HepG2 (cell line): ENCODE measurements around the gene ZBTB7B. TPM values are rescaled to one million over a fixed set of nuclear protein-coding genes. Genes with fewer than 3 reads are reported as not detected.

Source experiments
- ATAC-seq: fragments of 200-7000 bp; cut with Tn5 transposase; 3 replicates; pipeline ENCODE4 v1.9.1; 2020; ENCODE audit warnings: mild to moderate bottlenecking, moderate library complexity
- BruUV-seq: library from RNA; stranded (reverse); fragments of 400-500 nt; replicated peaks from 2 replicates; lab custom pipeline; 2021; lab: Mats Ljungman, UMichigan
- CTCF ChIA-PET: fragments of 300-600 bp; formaldehyde crosslinking; extraction: SDS; loops from one replicate; lab custom pipeline; 2021; ENCODE audit warnings: low total read pairs, inconsistent platforms, low intra/inter-chr PET ratio; lab: Yijun Ruan, JAX
- POLR2A ChIA-PET: fragments of 350-600 bp; sonication (Branson Sonifier 250); formaldehyde crosslinking; loops from one replicate; lab custom pipeline; 2020; ENCODE audit warnings: antibody characterized with exemption, inconsistent platforms; lab: Yijun Ruan, JAX
- DNase-seq: peaks from one replicate; pipeline ENCODE4 v3.0.0-alpha.2; 2015; ENCODE audit warnings: low spot score
- FAIRE-seq: peaks from 3 replicates; lab custom pipeline; 2011; peaks lifted over from hg19 to GRCh38; lab: Jason Lieb, UNC
- H2AFZ ChIP-seq: one replicate; pipeline ENCODE4 v1.6.1; 2011; ENCODE audit warnings: low read length, inconsistent platforms
- H3K27ac ChIP-seq: fragments of 300-600 bp; 3 replicates; pipeline ENCODE4 v1.8.0; 2011; ENCODE audit warnings: mixed run types, mild to moderate bottlenecking, mixed read lengths, low read length, inconsistent platforms; ENCODE audit not compliant: insufficient read depth; ENCODE audit errors: extremely low read length
- H3K27me3 ChIP-seq, 2 experiments: fragments of 200-600 bp in 1 of 2; 2 replicates in 1 of 2; 3 replicates in 1 of 2; pipeline versions ENCODE4 v1.6.0 to v1.8.0; 2011; ENCODE audit warnings: low read length in 2 of 2, mild to moderate bottlenecking in 2 of 2, moderate library complexity in 2 of 2, inconsistent platforms in 1 of 2; ENCODE audit not compliant: insufficient read depth in 2 of 2, control insufficient read depth in 1 of 2
- H3K36me3 ChIP-seq, 2 experiments: fragments of 200-600 bp in 1 of 2; replicated peaks in 1 of 2; 2 replicates in 1 of 2; 3 replicates in 1 of 2; pipeline versions ENCODE4 v1.5.1 to v1.8.0; 2011; ENCODE audit warnings: low read length in 2 of 2, inconsistent platforms in 1 of 2; ENCODE audit not compliant: insufficient read depth in 2 of 2, control insufficient read depth in 1 of 2
- H3K4me1 ChIP-seq: 2 replicates; pipeline ENCODE4 v1.5.1; 2012; ENCODE audit warnings: low read length, inconsistent platforms; ENCODE audit not compliant: insufficient read depth
- H3K4me2 ChIP-seq: 2 replicates; pipeline ENCODE4 v1.6.0; 2011; ENCODE audit warnings: low read depth, low read length, inconsistent platforms
- H3K4me3 ChIP-seq, 3 experiments: fragments of 200-600 bp in 1 of 3; sonication (generic), shearing (Covaris generic) in 1 of 3; replicated peaks in 1 of 3; 2 replicates each; pipeline ENCODE4 v1.5.1; 2011 to 2016; ENCODE audit warnings: low read length in 3 of 3, inconsistent platforms in 2 of 3, low read depth in 2 of 3, mild to moderate bottlenecking in 2 of 3, control low read depth in 1 of 3, mixed read lengths in 1 of 3; ENCODE audit not compliant: insufficient read depth in 1 of 3
- H3K79me2 ChIP-seq: one replicate; pipeline ENCODE4 v1.6.1; 2011; ENCODE audit warnings: low read length, inconsistent platforms; ENCODE audit not compliant: insufficient read depth
- H3K9ac ChIP-seq: 2 replicates; pipeline ENCODE4 v1.6.0; 2011; ENCODE audit warnings: mild to moderate bottlenecking, low read depth, low read length, inconsistent platforms; ENCODE audit not compliant: insufficient read depth
- H3K9me3 ChIP-seq: 2 replicates; pipeline ENCODE4 v1.5.1; 2012; ENCODE audit warnings: mild to moderate bottlenecking, low read length
- H4K20me1 ChIP-seq: 2 replicates; pipeline ENCODE4 v1.6.0; 2011; ENCODE audit warnings: inconsistent platforms, mild to moderate bottlenecking, low read length, moderate library complexity; ENCODE audit not compliant: insufficient read depth
- CREB1 ChIP-seq, 2 experiments: fragments of 450-650 bp in 1 of 2; IDR thresholded peaks; 2 replicates each; pipeline ENCODE4 v1.6.1; 2016 to 2017; ENCODE audit warnings: control low read depth in 1 of 2, mild to moderate bottlenecking in 1 of 2, missing compliant biosample characterization in 1 of 2, missing genetic modification characterization in 1 of 2
- DMAP1 ChIP-seq: IDR thresholded peaks from 2 replicates; pipeline ENCODE4 v1.6.1; 2016
- DNMT3B ChIP-seq: conservative IDR thresholded peaks from 2 replicates; pipeline ENCODE4 v1.6.1; 2016; ENCODE audit warnings: missing biosample characterization, control low read depth
- ELF3 ChIP-seq: IDR thresholded peaks from 2 replicates; pipeline ENCODE4 v1.6.1; 2016; ENCODE audit warnings: missing genetic modification reagents, missing compliant biosample characterization
- HOXD1 ChIP-seq: sonication (generic); formaldehyde crosslinking; IDR thresholded peaks from 2 replicates; pipeline ENCODE4 v1.5.0; 2020; ENCODE audit warnings: missing genetic modification reagents
- MED13 ChIP-seq: sonication (generic); formaldehyde crosslinking; IDR thresholded peaks from 2 replicates; pipeline ENCODE4 v1.5.0; 2020; ENCODE audit warnings: missing genetic modification reagents
- NFYB ChIP-seq: sonication (generic); formaldehyde crosslinking; IDR thresholded peaks from 2 replicates; pipeline ENCODE4 v1.4.0; 2020; ENCODE audit warnings: missing genetic modification reagents
- PITX1 ChIP-seq: sonication (generic); formaldehyde crosslinking; IDR thresholded peaks from 2 replicates; pipeline ENCODE4 v1.5.1; 2020; ENCODE audit warnings: mild to moderate bottlenecking, missing genetic modification reagents
- SATB2 ChIP-seq: sonication (generic); formaldehyde crosslinking; IDR thresholded peaks from 2 replicates; pipeline ENCODE4 v1.5.0; 2020; ENCODE audit warnings: missing genetic modification reagents
- TAF15 ChIP-seq: fragments of 200-400 bp; formaldehyde crosslinking; IDR thresholded peaks from one replicate; pipeline ENCODE4 v1.6.1; 2018; ENCODE audit warnings: mild to moderate bottlenecking, low read depth, low read length; ENCODE audit not compliant: poor library complexity, severe bottlenecking
- TGIF2 ChIP-seq: IDR thresholded peaks from 2 replicates; pipeline ENCODE4 v1.6.1; 2016; ENCODE audit warnings: control low read depth, missing compliant biosample characterization
- ZBTB20 ChIP-seq: sonication (generic); formaldehyde crosslinking; IDR thresholded peaks from 2 replicates; pipeline ENCODE4 v1.8.1; 2023; ENCODE audit warnings: missing genetic modification reagents, low read depth, mild to moderate bottlenecking, borderline replicate concordance
- ZNF3 ChIP-seq: IDR thresholded peaks from 2 replicates; pipeline ENCODE4 v1.7.0; 2017; ENCODE audit warnings: inconsistent platforms
- WGBS: methylation state at CpG from one replicate; pipeline ENCODE4 v1.1.6; 2017; ENCODE audit warnings: low lambda C conversion rate; 5-methylcytosine and 5-hydroxymethylcytosine counted together
- in situ Hi-C: cut with HindIII; loops from 2 replicates; pipeline ENCODE4 v1.10.0; 2017; ENCODE audit warnings: low pct_unique_long_range_greater_than_20kb; ENCODE audit not compliant: extremely low pct_ligation_motif_present
- intact Hi-C: fragments of 100-400 bp; cut with micrococcal nuclease; formaldehyde crosslinking; loops from one replicate; pipeline ENCODE4 v1.10.0; 2022; ENCODE audit not compliant: unreplicated experiment
- polyA plus RNA-seq, 8 experiments: library from polyadenylated mRNA; depleted of rRNA in 3 of 8; stranded (reverse) in 7 of 8; unstranded in 1 of 8; fragments of >200 nt; fragmentation: Illumina TruSeq in 4 of 8; extraction: Trizol in 4 of 8; gene quantifications; 2 replicates each; pipeline versions ENCODE4 v1.2.1 to v1.2.3, GENCODE V29; 2011 to 2016; ENCODE audit warnings: low read depth in 4 of 8, missing spikeins in 1 of 8, mixed read lengths in 1 of 8; ENCODE audit not compliant: insufficient read depth in 1 of 8
- total RNA-seq, 5 experiments: library from RNA; depleted of rRNA; stranded (reverse); fragments of >200 nt; fragmentation: Illumina TruSeq; extraction: Trizol; gene quantifications; 2 replicates each; pipeline ENCODE4 v1.2.3, GENCODE V29; 2016; ENCODE audit warnings: low read depth in 1 of 5
- TF ChIP-seq, protein P1 (sequence below): sonication (generic); formaldehyde crosslinking; IDR thresholded peaks from 2 replicates; pipeline ENCODE4 v1.4.0; 2020; ENCODE audit warnings: mild to moderate bottlenecking, low read depth, missing genetic modification reagents
- TF ChIP-seq, protein P2 (sequence below): sonication (generic); formaldehyde crosslinking; IDR thresholded peaks from 2 replicates; pipeline ENCODE4 v1.5.0; 2020; ENCODE audit warnings: missing genetic modification reagents, mild to moderate bottlenecking, borderline replicate concordance
- TF ChIP-seq, protein P3 (sequence below): fragments of 450-650 bp; IDR thresholded peaks from 2 replicates; pipeline ENCODE4 v1.6.1; 2016
- TF ChIP-seq, protein P4 (sequence below): sonication (generic); formaldehyde crosslinking; IDR thresholded peaks from 2 replicates; pipeline ENCODE4 v1.5.0; 2020; ENCODE audit warnings: missing genetic modification reagents

The ZBTB7B gene
- total and polyA plus RNA-seq, 2 of the 13 experiments (the other 11 are each of a cell fraction or from before 2014, with no cell fraction given), result 15.5 to 17.5 TPM

DNA sequence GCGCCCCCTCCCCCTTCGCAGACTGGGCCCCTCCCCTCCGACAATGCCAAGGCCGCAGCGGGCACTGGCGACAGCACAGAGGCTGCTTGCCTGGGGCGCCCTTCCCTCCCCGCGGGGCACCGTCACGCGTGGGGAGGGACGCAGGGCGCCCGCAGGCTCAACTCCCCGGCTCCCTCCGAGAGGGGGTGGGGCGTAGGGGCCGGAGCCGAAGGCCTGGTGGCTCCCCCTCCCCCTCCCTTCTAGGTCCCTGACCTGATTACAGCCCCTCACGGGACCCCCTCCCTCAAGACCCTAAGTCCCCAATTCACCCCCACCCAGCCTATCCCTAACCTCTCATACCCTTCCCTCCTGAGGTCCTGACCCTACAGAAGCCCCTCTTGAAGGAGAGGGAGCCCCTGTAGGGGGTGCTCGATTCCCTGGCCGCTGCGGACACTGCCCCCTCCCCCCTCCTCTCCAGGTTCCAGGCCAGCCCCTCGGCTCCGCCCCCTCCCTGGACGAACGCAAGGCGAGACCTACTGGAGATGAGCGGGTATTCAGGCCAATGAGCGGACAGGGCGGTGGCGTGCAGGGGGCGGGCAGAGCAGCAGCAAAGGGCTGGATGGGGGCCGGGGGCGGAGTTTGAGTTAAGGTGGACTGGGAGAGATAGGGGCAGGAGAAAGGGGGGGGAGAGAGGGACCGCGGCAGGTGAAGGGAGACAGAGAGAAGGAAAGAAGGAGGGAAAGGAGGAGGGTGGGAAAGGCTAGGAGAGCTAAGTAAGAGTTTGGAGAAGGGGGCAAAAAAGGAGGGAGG, 733 bp upstream of the ZBTB7B start:
- WGBS, result 1% methylated on average over 19 of the region's 38 CpGs
- BruUV-seq, result TSS peak; percentile 58
- in situ Hi-C loops, result no loop called here
- TF ChIP-seq ZBTB20 (CRISPR knock-in tag) (peak; percentile 38; the same call in 1 of the 2 replicates), NFYB (CRISPR knock-in tag) (peak; percentile 87), CREB1 (IDR thresholded peaks at IDR 0.05) (peak; percentile 73; the same call in 1 of the 2 replicates), CREB1 (CRISPR knock-in tag; IDR thresholded peaks at IDR 0.05) (peak; percentile 74), TGIF2 (CRISPR knock-in tag) (0 out of 2 replicates have a peak, but pooled peaks have one; percentile 4), PITX1 (CRISPR knock-in tag) (0 out of 2 replicates have a peak, but pooled peaks have one; percentile 19), TAF15 (peak; percentile 57), SATB2 (no peak), HOXD1 (CRISPR knock-in tag) (no peak), MED13 (peak; percentile 47; the same call in 1 of the 2 replicates), DNMT3B (CRISPR knock-in tag) (no peak), DMAP1 (CRISPR knock-in tag) (no peak), ZNF3 (no peak), ELF3 (CRISPR knock-in tag) (0 out of 2 replicates have a peak, but pooled peaks have one; percentile 15)
- TF ChIP-seq, protein P1, sequence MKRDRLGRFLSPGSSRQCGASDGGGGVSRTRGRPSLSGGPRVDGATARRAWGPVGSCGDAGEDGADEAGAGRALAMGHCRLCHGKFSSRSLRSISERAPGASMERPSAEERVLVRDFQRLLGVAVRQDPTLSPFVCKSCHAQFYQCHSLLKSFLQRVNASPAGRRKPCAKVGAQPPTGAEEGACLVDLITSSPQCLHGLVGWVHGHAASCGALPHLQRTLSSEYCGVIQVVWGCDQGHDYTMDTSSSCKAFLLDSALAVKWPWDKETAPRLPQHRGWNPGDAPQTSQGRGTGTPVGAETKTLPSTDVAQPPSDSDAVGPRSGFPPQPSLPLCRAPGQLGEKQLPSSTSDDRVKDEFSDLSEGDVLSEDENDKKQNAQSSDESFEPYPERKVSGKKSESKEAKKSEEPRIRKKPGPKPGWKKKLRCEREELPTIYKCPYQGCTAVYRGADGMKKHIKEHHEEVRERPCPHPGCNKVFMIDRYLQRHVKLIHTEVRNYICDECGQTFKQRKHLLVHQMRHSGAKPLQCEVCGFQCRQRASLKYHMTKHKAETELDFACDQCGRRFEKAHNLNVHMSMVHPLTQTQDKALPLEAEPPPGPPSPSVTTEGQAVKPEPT, result peak; percentile 100
- TF ChIP-seq, protein P2, sequence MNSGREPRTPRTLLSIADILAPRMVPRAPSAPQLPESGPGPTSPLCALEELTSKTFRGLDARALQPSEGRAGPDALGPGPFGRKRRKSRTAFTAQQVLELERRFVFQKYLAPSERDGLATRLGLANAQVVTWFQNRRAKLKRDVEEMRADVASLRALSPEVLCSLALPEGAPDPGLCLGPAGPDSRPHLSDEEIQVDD (CRISPR knock-in tag), result 0 out of 2 replicates have a peak, but pooled peaks have one; percentile 21
- TF ChIP-seq, protein P3, sequence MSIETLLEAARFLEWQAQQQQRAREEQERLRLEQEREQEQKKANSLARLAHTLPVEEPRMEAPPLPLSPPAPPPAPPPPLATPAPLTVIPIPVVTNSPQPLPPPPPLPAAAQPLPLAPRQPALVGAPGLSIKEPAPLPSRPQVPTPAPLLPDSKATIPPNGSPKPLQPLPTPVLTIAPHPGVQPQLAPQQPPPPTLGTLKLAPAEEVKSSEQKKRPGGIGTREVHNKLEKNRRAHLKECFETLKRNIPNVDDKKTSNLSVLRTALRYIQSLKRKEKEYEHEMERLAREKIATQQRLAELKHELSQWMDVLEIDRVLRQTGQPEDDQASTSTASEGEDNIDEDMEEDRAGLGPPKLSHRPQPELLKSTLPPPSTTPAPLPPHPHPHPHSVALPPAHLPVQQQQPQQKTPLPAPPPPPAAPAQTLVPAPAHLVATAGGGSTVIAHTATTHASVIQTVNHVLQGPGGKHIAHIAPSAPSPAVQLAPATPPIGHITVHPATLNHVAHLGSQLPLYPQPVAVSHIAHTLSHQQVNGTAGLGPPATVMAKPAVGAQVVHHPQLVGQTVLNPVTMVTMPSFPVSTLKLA, result peak; percentile 59; the same call in 1 of the 2 replicates
- TF ChIP-seq, protein P4, sequence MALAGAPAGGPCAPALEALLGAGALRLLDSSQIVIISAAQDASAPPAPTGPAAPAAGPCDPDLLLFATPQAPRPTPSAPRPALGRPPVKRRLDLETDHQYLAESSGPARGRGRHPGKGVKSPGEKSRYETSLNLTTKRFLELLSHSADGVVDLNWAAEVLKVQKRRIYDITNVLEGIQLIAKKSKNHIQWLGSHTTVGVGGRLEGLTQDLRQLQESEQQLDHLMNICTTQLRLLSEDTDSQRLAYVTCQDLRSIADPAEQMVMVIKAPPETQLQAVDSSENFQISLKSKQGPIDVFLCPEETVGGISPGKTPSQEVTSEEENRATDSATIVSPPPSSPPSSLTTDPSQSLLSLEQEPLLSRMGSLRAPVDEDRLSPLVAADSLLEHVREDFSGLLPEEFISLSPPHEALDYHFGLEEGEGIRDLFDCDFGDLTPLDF (CRISPR knock-in tag), result no peak

More for the DNA sequence above, 733 bp upstream of the ZBTB7B start:
- POLR2A ChIA-PET, result interaction anchor here (0.6 to 6.7 kb wide), 27 partner anchors 8 to 442 kb away, joined by 3 to 90 read pairs (median 5); partner anchors contain the start of genes ADAM15, FLAD1, LENEP and PBXIP1
- intact Hi-C loops, result loop anchor here (1.0 to 5.0 kb wide), 3 partner anchors 15 to 445 kb away; partner anchors contain the start of genes PYGO2 and UBE2Q1
- Histone ChIP-seq H3K9me3 (no peaks in the 10 kb centered on the region), H4K20me1 (peaks cover under 1% of the 10 kb centered on the region; the same call in 1 of the 2 replicates), H3K4me2 (peak overlapping the region; percentile 100), H3K27me3 (no peaks in the 10 kb centered on the region; a peak in 1 of 5 replicates), H3K4me3 (peak overlapping the region; percentile 70 to 86 (median 84)), H2AFZ (no peak overlapping the region), H3K27ac (peak overlapping the region; percentile 97), H3K79me2 (peaks cover 27% of the 10 kb centered on the region), H3K36me3 (no peaks in the 10 kb centered on the region; a peak in 1 of 5 replicates), H3K9ac (peak overlapping the region; percentile 83), H3K4me1 (peaks cover 43% of the 10 kb centered on the region)
- ATAC-seq (peak; percentile 70), DNase-seq (peak; percentile 97), FAIRE-seq (peak; percentile 84)
- CTCF ChIA-PET, result interaction anchor here (1.8 to 6.8 kb wide), 2 partner anchors 16 to 82 kb away, joined by 4 to 54 read pairs; no protein-coding TSS in a partner anchor
